Right kidney (tissue), 1 donor: ENCODE measurements around the gene STAMBPL1.
"Not testable (repeated sequence)": the region's sequence is repeated elsewhere in the genome, so short reads cannot be mapped to it uniquely, and the experiment has no call there.

Experiments used
- DNase-seq: peaks from one replicate; pipeline ENCODE4 v3.0.0-alpha.2; 2016

STAMBPL1 gene

DNA sequence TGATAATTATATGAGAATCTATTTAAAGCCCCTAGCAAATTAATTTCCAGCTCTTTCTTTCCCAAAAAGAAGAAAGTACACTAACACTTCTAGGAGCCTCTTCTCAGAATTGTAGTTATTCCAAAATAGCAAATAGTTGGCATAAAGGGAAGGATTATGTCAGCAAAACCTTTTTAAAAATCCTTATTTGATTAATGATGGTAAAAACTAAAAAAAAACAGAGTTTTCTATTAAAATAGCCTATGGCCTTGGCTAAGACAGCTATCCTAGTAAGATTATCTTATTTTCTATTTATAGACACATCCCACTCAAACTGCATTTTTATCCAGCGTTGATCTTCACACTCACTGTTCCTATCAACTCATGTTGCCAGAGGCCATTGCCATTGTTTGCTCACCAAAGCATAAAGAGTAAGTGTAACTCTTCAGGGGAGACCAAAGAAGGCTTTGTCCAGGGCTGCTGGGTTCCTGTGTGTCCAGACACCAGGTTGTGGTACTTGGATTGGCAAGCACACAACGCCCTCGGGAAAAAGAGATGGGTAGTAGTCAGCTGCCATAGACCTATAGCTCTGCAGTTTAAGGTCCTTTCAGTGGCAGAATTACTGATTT, 41.0 kb downstream of the STAMBPL1 start:
- DNase-seq, result no peak

DNA sequence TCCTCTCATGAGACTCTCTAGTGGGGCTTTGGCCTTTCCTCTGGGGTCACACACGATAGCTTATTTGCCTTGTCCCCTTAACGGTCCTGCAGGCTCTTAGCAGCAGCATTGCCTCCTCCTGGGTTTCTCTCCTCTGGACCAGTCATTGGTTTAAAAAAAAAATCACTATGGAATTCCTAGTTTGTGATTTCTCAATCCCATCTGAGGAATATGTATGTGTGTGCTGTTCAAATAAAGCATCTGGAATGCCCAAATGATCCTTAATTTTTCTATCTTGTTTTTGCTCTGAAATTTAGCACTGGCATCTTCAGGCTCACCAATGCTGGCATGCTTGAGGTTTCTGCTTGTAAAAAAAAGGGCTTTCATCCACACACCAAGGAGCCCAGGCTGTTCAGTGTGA, 42.0 kb downstream of the STAMBPL1 start:
- no peak for DNase-seq

DNA sequence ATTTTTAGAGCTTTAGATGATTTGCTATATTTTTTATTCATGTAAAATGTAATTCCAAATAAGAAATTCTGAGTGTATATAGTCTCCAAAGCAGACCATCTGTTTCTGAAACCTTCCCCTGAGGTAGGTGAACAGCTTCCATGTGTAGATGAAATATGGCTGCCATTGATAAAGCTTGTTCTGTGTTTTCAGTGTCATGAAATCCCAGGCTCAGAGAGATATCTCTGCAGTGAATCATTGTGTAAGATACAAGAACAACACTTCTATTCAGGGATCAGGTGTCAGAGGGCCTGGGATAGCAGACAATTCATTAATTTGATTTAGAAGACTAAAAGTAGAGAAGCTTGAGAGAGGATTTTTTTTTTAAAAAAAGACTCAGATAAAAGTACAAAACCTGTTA, 43.5 kb downstream of the STAMBPL1 start:
- no peak for DNase-seq

DNA sequence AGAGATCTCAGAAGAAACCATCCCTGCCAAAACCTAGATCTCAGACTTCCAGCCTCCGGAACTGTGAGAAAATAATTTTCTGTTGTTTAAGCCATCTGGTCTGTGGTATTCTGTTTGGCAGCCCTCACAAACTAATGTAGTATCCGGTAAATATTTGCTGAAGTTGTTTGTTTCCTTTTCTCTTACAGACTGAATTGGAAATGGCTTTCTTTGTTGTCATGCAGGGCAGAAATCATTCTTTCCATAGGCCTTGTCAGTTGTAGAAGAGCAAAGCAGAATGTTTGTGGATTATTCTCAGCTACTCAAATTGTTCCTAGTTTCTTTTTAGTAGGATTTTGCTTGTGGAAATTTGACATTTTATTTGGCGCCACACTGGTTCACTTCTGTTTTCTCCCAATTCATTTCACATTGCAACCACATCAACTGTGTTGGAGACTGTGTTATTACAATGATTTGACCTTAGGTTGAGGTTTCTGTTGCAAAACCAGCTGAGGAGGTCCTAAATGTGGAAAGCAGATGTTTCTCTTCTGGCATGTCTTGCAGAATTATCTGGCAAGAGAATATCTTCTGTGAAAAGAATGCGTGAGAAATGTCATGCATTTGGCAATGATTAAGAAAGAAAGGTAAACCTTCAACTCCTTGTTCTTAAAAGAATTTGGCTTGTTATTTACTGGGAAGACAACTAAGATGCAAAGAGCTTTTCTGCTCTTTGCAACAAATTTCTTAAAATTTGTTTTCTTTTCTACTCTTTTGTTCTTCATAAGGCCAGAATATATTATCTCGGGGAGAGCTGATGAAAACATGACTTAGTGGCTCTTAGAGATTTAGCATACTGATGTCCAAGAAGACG, 46.7 kb downstream of the STAMBPL1 start:
- peak; percentile 12 for DNase-seq

DNA sequence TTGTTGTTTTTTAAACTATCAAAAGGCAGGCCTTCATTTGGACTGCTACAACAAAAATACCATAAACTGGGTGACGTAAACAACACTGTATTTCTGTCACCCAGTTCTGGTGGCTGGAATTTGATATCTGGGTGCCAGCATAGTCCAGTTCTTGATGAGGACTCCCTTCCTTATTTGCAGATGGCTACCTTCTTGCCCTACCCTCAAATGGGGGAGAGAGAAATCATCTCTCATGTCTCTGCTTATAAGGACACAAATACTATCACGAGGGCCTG, 47.3 kb downstream of the STAMBPL1 start:
- DNase-seq, result no peak

DNA sequence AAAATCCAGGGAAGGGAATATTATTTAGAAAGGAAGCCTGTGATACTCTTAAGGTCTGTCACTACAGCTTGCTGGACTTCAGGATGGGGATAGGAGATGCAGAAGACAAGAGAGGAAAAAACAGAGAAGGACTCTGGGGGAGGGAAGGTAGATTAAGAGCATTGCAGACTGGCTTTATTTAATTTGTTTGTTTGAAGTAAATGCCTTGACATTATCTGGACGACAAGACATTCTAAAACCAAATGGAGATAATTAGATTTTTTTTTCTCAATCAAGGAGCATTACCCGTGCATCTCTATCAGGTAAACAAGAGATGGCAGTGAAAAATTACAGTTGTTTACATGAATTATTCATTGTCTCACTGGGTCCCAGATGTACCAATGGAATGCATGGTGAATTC, 48.2 kb downstream of the STAMBPL1 start:
- no peak for DNase-seq

DNA sequence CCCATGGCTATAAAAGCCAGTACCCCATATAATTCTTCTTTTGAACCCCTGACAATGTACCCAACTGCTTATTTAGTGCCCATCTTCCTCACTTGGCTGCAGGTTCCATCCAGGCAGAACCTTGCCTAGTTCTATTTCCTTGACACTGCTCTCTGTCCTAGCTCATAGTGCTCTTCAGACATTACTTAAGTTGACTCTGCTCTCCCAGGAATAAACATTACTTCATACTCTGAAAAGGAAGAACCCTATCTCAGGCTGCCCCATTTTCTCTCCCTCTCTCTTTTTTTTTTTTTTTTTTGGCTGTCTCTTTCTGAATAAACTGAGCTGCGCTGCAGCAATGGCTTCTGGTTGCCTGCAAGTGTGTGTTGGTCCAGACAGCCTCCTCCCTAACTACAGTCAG, 51.5 kb downstream of the STAMBPL1 start:
- DNase-seq, result no peak

DNA sequence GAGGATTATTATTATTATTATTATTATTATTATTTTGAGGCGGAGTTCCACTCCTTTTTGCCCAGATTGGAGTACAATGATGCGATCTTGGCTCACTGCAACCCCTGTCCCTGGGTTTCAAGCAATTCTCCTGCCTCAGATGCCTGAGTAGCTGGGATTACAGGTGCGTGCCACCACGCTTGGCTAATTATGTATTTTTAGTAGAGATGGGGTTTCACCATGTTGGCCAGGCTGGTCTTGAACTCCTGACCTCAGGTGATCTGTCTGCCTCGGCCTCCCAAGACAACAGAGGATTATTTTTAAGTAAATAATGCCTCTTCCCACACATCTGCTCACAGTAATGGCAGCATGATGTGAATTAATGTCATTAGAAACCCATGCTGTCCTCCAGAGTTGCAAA, 52.0 kb downstream of the STAMBPL1 start:
- not testable (repeated sequence) for DNase-seq

DNA sequence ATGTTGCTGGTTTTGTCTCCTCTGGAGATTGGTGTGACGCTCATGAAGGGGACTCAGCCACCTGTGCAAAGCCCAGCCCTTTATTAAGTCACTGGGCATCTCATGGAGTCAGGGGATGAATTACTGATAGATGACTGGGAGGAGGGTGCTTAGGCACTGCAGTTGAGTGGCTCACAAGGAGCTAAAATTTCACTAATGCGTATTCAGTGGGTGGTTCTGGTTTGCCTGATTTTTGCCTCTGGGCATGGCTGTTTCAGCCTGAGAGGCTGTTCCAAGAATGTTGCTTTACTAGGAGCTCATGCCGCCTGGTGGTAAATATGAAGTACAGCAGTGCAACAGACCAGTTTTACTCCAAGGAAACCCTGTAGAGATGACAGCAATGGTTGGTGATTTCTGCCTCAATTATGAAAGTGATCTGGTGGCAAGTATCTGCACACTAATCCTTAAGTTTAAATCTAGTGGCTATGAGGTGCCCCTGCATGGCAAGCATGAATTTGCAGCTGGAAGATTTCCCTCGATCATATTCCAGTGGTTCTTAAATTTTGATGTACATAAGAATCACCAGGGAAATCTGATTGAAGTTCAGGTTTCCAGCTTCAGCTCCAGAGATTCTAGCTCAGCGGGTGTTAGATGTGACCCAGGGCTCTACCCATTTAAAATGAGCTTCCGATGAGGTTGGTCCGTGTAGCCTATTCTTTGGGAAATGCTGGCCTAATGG, 52.7 kb downstream of the STAMBPL1 start:
- peak; percentile 58 for DNase-seq

DNA sequence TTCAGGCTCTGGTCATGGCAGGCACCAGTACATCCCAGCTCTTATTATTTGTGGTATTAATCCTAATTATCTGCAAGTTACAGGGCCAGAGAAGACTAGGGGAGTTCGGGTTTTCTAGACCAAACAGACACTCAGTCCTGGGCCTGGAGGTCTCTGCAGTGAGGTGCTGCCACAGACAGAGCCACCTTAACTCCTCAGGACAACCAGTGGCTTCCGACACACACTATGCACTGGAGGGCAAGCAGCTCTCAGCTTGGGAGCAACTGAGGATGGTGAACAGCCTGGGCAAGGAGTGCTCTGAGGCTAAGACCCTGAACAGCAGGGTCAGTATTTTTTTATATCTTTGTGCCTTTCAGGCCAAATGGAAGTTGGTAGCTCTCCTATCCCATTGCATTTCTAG, 53.5 kb downstream of the STAMBPL1 start:
- DNase-seq, result no peak

DNA sequence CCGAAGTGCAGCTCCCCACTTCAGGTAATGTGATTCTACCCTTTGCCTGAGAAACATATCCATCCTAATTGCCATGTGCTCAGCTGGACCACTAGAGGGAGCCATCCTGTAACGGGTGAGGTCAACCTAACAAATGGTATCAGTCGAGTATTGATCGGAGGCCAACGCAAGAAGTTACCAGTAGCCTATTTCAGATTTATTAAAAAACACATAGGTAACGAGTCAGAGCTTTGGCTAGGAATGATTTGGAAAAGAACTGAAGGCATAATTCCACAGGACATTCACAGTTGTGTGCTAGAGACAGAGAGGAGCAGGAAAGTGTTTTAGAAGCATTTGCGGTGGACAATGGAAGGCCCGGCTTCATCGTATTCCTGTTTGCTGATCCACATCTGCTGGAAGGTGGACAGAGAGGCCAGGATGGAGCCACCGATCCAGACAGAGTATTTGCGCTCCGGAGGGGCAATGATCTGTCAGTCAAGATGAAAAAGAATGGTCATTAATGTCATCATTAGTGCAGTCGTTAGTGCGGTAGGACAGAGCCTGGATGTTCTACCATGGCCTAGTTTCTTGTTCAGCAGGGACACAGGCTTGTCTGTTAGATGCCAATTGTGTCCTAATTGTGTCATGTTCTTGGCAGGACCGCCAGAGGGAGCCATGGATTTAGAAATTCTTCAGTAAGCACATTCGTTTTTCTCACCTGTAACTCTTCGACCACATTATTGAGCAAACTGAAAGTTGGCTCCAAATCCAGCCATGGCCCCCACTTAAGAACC, 55.0 kb downstream of the STAMBPL1 start:
- peak; percentile 48 for DNase-seq

DNA sequence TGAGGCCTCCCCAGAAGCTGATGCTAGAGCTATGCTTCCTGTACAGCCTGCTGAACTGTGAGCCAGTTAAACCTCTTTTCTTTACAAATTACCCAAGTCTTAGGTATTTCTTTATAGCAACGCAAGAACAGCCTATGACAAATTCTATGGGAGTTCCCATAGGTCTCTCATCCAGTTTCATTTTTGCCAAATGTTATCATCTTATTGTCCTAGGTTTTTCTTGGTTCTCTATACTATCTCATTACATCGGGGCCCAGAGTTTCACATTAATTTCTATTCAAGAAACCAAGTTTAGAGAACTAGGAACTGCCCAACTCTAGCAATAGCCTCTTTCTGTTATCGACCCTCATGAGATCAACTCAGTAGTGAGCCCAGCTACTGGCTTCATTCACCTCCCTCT, 56.6 kb downstream of the STAMBPL1 start:
- DNase-seq, result no peak

DNA sequence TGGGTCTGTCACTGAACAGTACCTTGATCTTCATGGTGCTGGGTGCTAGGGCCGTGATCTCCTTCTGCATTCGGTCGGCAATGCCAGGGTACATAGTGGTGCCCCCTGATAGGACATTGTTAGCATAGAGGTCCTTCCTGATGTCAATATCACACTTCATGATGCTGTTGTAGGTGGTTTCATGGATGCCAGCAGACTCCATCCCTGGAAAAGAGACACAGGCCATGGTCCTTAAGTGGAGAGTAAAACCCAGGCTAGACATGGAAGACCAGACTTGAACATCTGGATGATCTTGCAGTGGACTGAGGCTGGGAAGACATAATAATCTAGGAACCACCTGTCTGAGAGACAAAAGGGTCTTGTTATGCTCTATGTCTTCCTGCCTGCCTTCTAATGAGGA, 58.0 kb downstream of the STAMBPL1 start:
- DNase-seq, result no peak

DNA sequence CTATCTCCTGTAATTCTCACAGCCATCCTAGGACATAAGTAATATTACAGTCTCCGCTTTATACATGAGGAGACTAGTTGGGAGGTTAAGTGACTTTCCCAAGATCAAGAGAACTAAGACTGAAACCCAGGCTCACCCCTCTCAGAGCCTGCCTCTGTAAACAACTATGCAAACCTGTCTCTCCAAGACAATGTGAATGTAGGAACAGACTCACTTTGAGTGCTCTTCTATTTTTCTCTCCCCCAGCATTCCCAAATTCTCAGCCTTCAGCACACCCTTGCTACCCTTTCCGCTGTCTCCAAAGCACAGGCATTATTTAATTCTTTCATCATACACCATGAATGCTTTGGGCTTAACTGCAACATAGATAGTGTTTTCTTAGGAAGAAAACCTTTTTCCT, 58.9 kb downstream of the STAMBPL1 start:
- no peak for DNase-seq

DNA sequence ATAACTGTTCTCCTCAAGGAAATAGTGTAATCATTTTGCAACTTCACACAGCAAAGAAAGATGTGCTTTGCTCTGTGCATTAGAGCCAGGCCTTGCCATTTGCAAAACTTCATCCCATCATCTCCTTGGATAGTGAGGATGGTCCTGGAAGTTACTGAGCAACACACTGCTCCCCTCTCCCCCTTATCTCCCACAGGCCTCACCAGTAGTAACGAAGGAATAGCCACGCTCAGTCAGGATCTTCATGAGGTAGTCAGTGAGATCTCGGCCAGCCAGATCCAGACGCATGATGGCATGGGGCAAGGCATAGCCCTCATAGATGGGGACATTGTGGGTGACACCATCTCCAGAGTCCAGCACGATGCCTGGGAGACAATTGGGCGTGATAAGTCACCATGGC, 61.0 kb downstream of the STAMBPL1 start:
- DNase-seq, result no peak

DNA sequence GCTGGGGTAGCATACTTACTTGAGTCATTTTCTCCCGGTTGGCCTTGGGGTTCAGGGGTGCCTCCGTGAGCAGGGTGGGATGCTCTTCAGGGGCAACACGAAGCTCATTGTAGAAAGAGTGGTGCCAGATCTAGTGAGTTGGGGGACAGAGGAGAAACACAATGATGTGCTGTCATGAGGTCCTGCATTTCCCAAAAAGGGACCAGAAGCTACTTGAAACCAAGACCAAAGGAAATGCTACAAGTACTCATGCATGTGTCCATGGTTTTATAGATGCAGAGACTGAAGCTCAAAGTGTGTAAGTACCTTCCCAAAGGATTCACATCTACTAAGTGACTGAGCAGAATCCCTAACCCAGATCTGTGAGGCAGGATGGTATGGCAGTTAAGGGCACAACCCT, 63.7 kb downstream of the STAMBPL1 start:
- DNase-seq, result no peak

DNA sequence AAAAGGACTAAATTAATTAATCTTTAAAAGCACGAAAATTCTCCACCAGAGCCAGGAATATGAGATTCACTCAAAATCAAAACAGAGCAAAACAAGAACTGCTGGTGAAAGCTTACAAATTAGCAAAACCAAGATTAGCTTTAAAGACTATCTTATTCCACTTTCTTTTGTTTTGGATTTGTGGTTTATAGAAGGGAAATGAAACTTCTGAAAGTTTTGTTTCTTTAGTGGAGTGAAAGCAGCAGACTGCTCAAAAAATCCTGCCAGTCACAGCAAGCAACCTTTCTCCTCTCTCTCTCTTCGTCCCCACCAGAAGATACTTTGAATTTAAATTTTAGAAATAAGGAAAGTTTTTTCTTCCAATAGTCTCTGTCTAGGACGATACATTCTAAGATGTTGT, 64.8 kb downstream of the STAMBPL1 start:
- no peak for DNase-seq

DNA sequence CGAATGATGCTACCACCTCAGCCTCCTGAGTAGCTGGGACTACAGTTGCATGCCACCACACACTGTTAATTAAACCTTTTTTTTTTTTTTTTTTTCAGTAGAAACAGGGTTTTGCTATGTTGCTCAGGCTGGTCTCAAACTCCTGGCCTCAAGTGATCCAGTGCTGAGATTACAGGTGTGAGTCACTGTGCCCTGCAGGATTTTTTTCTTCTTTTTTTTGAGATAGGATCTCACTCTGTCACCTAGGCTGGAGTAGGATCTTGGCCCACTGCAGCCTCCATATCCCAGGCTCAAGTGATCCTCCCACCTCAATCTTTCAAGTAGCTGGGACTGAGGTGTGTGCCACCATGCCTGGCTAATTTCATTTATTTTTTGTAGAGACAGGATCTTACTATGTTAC, 66.2 kb downstream of the STAMBPL1 start:
- DNase-seq, result no peak

DNA sequence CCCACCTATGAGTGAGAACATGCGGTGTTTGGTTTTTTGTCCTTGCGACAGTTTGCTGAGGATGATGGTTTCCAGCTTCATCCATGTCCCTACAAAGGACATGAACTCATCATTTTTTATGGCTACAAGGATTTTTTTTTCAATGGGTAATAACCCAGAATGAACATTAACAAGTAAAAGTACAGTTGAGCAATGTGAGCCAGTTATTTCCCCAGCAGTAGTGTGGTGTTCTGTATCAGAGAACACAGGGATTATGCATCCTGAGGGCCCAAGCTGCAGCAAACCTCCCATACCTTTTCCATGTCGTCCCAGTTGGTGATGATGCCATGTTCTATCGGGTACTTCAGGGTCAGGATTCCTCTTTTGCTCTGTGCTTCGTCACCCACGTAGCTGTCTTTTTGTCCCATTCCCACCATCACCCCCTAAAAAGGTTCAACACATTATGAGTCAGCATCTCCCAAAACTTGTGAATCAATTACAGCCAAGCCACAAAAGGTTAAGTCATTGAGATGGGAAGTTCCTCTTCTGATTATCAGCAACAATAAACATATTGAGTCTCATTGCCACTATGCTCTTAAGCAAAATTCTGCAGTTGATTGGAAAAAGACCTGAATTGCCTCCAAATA, 67.0 kb downstream of the STAMBPL1 start:
- no peak for DNase-seq

DNA sequence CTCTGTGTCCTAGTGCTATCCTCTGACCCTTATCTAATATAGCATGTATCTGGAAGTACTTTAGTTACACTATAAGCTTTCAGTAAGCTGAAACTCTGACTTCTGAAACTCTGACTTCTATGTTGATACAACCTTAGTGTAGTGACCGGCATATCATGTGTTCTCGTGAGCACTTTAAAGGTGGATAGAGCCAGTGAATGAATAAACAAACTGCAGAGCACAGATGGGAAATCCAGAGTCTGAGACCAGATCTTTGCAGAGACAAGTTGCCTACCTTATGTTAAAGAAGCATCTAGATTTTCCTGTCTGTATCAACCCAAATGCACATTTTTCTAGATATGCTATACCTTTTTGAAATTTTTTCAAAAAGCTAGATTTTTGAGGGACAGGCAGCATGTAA, 69.0 kb downstream of the STAMBPL1 start:
- no peak for DNase-seq

DNA sequence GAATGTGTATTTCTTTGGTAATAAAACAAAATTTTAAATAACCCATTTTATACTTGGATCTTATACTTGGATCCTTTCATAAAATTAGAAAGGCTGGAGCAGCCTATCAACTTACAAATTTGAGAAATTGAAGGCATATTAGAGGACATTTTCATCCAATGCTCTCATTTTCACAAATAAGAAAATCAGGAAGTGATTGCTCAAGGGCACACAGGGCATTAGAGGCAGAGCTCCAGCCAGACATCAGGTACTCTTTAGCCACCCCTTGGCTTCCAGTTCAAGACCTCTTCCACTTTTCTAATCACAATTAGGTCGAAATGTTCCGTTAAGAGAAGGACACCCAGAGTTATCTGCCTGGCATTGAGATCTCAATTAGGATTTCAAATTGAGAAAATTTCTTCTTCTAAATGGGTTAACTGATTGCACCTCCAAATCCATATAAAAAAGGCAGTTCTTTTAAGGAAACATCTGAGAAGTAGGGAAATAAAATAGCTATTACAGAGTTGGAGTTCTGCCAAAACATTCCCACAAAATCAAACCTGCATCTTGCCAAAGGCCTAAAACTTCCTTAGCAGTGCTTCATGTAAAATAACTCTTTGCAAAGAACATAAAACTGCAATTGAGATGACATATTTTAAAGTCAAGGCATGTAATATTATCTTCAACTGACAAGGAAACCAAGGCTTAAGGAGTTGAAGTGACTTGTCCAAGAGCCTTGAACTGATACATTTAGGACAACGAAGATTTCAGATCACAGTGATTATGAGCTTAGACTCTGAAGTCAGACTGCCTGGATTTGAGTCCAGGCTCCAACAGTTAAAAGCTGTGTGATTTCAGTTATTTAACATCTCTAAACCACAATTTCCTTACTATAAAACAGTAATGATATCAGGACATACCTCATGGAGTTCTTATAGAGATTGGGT, 70.1 kb downstream of the STAMBPL1 start:
- no peak for DNase-seq
